A549 treated with AZD2906 at 1 μM for 4 hours (cell line): ENCODE measurements around the gene REXO4. TPM values are rescaled to one million over a fixed set of nuclear protein-coding genes. Genes with fewer than 3 reads are reported as not detected.

Experiments used
- total RNA-seq: library from RNA; stranded (reverse); fragments of 200-300 nt; extraction: Qiagen RNA extraction; gene quantifications from 5 replicates; pipeline ENCODE4 v1.2.3, GENCODE V29; 2022

REXO4 gene, protein sequence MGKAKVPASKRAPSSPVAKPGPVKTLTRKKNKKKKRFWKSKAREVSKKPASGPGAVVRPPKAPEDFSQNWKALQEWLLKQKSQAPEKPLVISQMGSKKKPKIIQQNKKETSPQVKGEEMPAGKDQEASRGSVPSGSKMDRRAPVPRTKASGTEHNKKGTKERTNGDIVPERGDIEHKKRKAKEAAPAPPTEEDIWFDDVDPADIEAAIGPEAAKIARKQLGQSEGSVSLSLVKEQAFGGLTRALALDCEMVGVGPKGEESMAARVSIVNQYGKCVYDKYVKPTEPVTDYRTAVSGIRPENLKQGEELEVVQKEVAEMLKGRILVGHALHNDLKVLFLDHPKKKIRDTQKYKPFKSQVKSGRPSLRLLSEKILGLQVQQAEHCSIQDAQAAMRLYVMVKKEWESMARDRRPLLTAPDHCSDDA
- total RNA-seq: 29.2 to 36.5 TPM (median 33.6 TPM) in 5 replicates

GRCh38 chr9:133417541-133418461 lies at the start of gene REXO4:
Gene REXO4, minus strand, starts transcription at chr9:133418010. Its CDS starts 166 bp downstream, at chr9:133417844.

GRCh38 chr9:133459476-133460404 lies 41.9 kb upstream of the REXO4 start, which contains the start of gene CACFD1:
Gene CACFD1, plus strand, starts transcription at chr9:133459978. Its CDS starts 89 bp downstream, at chr9:133460067.

GRCh38 chr9:133421615-133422542 lies 4.1 kb upstream of the REXO4 start, which contains the start of gene ADAMTS13:
Gene ADAMTS13, plus strand, starts transcription at chr9:133422367. Its CDS starts 77 bp downstream, at chr9:133422444.

GRCh38 chr9:133375724-133376654 lies 41.8 kb downstream of the REXO4 start, which contains the start of the genes STKLD1 and SURF4:
Gene STKLD1, plus strand, starts transcription at chr9:133376366. Its CDS starts 108 bp downstream, at chr9:133376474.
Gene SURF4, minus strand, starts transcription at chr9:133376060. Its CDS starts 91 bp downstream, at chr9:133375969.

GRCh38 chr9:133356391-133357091 lies 61.3 kb downstream of the REXO4 start, which contains the start of the genes SURF1 and SURF2:
Gene SURF1, minus strand, starts transcription at chr9:133356487. Its CDS starts 34 bp downstream, at chr9:133356453.
Gene SURF2, plus strand, starts transcription at chr9:133356550. Its CDS starts 43 bp downstream, at chr9:133356593.

Other genes starting within 250 kb of the REXO4 start
- gene OBP2B, start 208.8 kb downstream of the REXO4 start, total RNA-seq: not detected in 5 replicates
- not detected in 5 replicates for gene ABO, start 142.8 kb downstream of the REXO4 start, total RNA-seq
- 22.3 to 28.8 TPM (median 25.0 TPM) in 5 replicates for gene SURF6, start 81.8 kb downstream of the REXO4 start, total RNA-seq
- 23.5 to 32.2 TPM (median 30.0 TPM) in 5 replicates for gene MED22, start 69.9 kb downstream of the REXO4 start, total RNA-seq
- 3,317 to 3,500 TPM (median 3,431 TPM) in 5 replicates for gene RPL7A, start 69.8 kb downstream of the REXO4 start, total RNA-seq
- 36.2 to 49.2 TPM (median 42.8 TPM) in 5 replicates for gene SURF1, start 61.5 kb downstream of the REXO4 start, total RNA-seq
- gene SURF2, start 61.5 kb downstream of the REXO4 start, total RNA-seq: 37.8 to 53.4 TPM (median 45.4 TPM) in 5 replicates
- 187 to 197 TPM (median 194 TPM) in 5 replicates for gene SURF4, start 42.0 kb downstream of the REXO4 start, total RNA-seq
- 0.50 to 0.92 TPM (median 0.64 TPM) in 5 replicates for gene STKLD1, start 41.6 kb downstream of the REXO4 start, total RNA-seq
- gene ADAMTS13, start 4.4 kb upstream of the REXO4 start, total RNA-seq: 0.31 to 0.63 TPM (median 0.60 TPM) in 5 replicates
- 4.2 to 5.3 TPM (median 4.5 TPM) in 5 replicates for gene CACFD1, start 42.0 kb upstream of the REXO4 start, total RNA-seq
- gene SLC2A6, start 61.1 kb upstream of the REXO4 start, total RNA-seq: 17.1 to 21.5 TPM (median 19.5 TPM) in 5 replicates
- not detected in 5 replicates for gene MYMK, start 106.9 kb upstream of the REXO4 start, total RNA-seq
- gene ADAMTSL2, start 116.7 kb upstream of the REXO4 start, total RNA-seq: not detected in 5 replicates
- gene FAM163B, start 191.4 kb upstream of the REXO4 start, total RNA-seq: not detected in 5 replicates
- gene DBH, start 218.4 kb upstream of the REXO4 start, total RNA-seq: not detected in 5 replicates